NCI-H2081 treated with DMSO at 0.1 percent for 48 hours (cell line): ENCODE measurements around the gene CYP4F12.

ENCODE experiments used
- DNase-seq: peaks from one replicate; lab custom pipeline; 2025; lab: John Stamatoyannopoulos, UW

The CYP4F12 gene

DNA sequence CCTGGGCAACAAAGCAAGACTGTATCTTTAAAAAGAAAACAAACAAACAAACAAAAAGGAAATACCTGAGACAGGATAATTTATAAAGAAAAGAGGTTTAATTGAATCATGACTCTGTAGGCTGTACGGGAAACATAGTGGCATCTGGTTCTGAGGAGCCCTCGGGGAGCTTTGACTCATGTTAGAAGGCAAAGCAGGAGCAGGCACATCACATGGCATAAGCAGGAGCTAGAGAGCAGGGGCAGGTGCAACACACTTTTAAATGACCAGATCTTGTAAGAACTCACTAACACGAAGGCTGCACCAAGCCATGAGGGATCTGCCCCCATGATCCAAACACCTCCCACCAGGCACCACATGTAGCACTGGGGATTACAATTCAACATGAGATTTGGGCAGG lies 41.8 kb downstream of the CYP4F12 start:
- DNase-seq = no peak

DNA sequence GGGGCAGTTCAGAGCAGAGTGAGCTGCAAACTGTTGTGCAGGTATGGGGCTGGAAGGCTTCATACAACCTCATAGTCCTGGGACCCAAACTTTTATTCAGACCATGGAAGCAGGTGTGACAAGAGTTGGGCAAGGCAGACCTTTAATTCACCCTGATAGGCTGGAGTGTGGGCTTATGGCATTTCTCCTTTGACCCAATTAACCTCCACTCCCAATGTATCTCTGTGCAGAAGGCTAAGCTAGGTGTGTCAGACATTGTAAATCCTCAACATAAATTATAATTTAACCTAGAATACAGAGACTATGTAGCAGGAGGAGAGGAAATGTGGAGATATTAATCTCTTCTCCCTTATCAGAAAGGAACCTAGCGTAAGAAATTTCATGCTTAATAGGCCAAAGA lies 42.8 kb downstream of the CYP4F12 start:
- no peak for DNase-seq

DNA sequence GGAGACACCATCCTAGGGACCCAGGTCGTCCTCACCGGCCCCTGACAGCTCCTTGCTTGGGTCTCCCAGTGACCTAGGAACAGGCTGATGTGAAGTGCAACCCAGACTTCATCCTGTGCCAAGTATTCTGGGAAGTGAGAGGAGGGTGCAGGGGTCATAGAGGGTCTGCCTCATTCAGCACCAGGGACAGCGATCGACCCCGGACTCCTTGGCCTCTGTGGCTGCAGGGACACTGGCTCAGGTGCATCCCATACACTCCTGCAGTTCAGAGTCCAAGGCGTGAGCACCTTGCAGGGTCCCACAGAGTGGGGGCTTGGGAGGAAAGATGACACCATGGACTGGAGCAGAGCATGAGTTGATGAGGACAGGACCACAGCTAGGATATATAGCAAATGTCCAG lies 44.9 kb downstream of the CYP4F12 start:
- DNase-seq = no peak

DNA sequence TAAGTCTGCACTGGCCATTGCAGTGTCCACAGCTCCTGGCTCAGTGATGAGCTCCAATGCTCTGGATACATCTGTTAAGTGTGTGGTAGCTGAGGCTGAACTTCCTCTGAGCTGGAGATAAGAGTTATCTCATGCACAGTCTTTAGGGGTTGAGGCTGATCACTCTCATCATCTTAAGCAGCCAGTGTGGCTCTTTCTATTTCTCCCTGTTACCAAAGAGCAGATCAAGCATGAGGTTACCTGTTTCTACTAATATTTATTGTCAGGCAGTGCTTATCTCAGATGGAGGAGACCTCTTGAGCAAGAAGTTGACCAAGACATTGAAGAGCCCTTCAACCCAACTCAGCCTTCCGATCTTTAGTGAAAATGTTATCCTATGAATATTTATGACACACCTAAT lies 48.4 kb downstream of the CYP4F12 start:
- no peak for DNase-seq

DNA sequence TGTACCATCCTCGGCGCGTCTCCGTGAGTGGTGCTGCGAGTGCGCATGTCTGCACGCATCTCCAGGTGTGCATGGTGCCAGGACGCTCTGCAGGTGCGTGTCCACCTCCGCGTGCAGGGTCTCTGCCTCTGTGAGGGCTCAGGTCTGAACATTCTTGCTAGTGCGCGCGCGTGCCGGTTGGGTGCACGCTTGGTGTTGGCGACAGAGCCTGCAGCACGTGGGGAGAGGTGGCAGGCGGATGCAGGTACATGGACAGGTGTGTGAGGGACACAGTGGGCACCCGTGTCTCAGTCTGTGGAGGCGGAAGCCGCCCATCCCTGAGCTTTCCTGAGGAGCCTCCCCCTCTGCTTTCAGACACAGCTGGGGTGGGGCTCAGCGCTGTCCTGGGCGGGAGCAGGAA lies 50.1 kb downstream of the CYP4F12 start:
- DNase-seq = no peak

DNA sequence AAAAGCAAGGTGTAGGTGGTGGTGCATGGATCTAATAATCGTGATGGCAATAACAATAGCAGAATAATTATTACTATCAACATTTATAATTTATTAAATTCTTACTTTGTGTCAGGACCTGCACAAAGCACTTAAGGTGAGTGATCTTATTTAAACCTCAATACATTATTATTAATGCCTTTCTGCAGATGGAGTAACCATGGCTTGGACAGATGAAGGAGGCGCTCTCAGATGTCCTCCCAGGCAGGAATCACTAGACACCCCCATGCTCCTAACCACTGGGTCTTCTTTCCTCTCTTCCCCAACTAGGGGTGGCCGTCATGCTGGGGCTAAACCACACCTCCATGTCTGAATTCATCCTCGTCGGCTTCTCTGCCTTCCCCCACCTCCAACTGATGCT lies 54.8 kb downstream of the CYP4F12 start, which contains the start of gene OR10H2:
OR10H2 (plus strand) TSS at position 301 of the 400 bp plus-strand sequence; CDS start at position 321, 20 bp downstream.
- no peak for DNase-seq

- DNase-seq = no peak
Measured at GRCh38 chr19:15730538-15730937, 57.7 kb downstream of the CYP4F12 start.

DNA sequence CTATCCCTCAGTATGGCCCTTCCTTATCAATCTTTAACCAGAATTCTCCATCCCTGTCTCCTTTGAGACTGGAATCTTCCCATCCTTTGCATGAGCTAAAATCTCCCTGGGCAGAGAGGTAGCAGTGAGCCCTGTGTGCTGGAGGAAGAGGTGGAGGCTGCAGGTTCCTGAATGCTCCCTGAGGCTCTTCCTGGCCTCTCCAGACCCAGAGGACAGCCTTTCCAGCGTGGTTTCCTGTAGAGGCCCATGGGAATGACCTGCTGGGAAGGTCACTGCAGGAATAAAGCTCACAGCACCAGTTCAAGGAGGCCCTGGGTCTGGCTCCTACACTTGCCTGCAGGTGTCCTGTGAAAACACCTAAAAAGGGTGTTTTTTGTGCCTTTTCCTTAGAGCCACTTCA lies 59.5 kb downstream of the CYP4F12 start:
- no peak for DNase-seq

DNA sequence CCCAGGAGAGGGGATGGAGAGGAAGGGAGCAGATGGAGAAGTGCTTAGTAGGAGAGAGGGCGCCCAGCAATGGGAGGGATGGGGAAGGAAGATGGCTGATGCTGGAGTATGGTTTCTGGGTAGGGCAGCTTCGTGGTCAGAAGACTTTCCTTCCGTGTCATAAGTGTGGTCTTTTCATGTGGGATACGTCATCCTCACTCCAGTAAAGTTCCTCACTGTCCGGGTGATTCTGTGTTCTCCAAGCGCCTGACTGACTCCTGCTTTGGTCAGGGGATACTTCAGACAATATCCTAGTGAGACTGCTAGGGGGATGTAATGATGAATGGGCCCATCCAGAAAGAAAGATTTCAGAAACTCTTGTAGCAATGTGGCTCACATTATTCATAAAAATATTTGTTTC lies 61.0 kb downstream of the CYP4F12 start:
- no peak for DNase-seq

DNA sequence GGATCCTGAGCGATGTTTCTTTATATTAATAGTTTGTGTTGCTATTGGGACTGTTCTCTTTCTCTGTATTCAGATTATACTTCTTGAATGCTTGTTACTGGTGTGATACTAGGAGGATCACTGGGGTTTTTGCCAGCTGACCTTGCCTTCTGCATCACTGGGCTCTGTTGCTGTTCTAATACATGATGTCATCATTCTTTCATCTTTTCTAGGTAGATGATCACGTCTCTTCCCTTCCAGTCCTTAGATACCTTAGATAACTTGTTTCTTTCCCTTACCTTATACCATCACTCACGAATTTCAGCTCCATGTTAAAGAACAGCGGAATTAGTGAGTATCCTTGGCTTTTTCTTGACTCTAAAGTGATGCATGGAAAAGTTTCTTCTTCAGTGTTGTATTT lies 64.8 kb downstream of the CYP4F12 start, which contains the start of gene OR10H3:
OR10H3 (plus strand) TSS at position 264 of the 400 bp plus-strand sequence. CDS start 3,408 bp downstream, outside the sequence.
- no peak for DNase-seq

GRCh38 chr19:15740785-15741184 lies 67.9 kb downstream of the CYP4F12 start:
- no peak for DNase-seq
